ENCODE results near the gene LBP.
"Not testable (repeated sequence)": the region's sequence is repeated elsewhere in the genome, so short reads cannot be mapped to it uniquely, and the experiment has no call there.

GRCh38 chr20:38407822-38408221 is 61.5 kb downstream of the LBP start:
- not testable (repeated sequence) for TF ChIP-seq CTCF (IDR thresholded peaks at IDR 0.05; ENCODE audit: borderline replicate concordance, extremely low read depth, low read length, poor library complexity, severe bottlenecking); EZH2 (IDR thresholded peaks at IDR 0.05; ENCODE audit: borderline replicate concordance, low read depth, low read length, severe bottlenecking)

Data from DND-41 (cell line).